WTC11 (cell line): Measurements from ENCODE around the gene ITGAV.

ENCODE experiments used
- CTCF ChIP-seq: fragments of 200-600 bp; IDR thresholded peaks from 2 replicates; pipeline ENCODE4 v1.8.0; 2022; ENCODE audit warnings: antibody characterized with exemption
- RELA ChIP-seq: sonication (generic); formaldehyde crosslinking; IDR thresholded peaks from 2 replicates; pipeline ENCODE4 v1.8.1; 2022; ENCODE audit warnings: missing genetic modification reagents, mild to moderate bottlenecking, borderline replicate concordance
- TEAD4 ChIP-seq: sonication (generic); formaldehyde crosslinking; IDR thresholded peaks from 2 replicates; pipeline ENCODE4 v1.8.0; 2022; ENCODE audit warnings: mild to moderate bottlenecking, missing genetic modification reagents
- ZNF317 ChIP-seq: sonication (generic); formaldehyde crosslinking; IDR thresholded peaks from 2 replicates; pipeline ENCODE4 v1.8.1; 2023; ENCODE audit warnings: low read depth, mild to moderate bottlenecking, moderate library complexity, missing genetic modification reagents, borderline replicate concordance
- ZNF512 ChIP-seq: sonication (generic); formaldehyde crosslinking; IDR thresholded peaks from 2 replicates; pipeline ENCODE4 v1.8.1; 2022; ENCODE audit warnings: missing genetic modification reagents, borderline replicate concordance
- ZNF532 ChIP-seq: fragments of 250-450 bp; sonication (Bioruptor Pico); IDR thresholded peaks from 2 replicates; pipeline ENCODE4 v1.9.0; 2021; ENCODE audit warnings: mild to moderate bottlenecking, borderline replicate concordance

DNA sequence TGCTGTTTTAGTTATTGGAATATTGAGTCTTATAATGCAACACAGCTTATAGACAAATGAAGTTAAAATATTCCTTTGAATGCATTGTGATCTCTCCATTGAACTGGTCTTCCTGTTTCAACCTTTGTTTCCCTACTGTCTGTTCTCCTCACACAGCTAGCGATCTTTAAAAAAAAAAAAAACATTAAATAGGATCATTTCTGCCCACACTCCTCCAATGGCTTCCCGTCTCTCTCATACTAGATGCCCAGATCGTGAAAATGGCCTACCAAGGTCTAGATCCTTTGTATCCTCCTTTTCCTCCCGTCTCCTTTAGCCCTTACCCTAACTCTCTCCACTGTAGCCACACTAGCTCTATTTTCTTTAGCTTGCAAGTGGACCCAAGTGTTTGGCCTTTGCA is 106.4 kb downstream of the ITGAV start:
- no peak for TF ChIP-seq CTCF
- no peak for TF ChIP-seq ZNF532 (CRISPR knock-in tag)
- no peak for TF ChIP-seq ZNF512 (CRISPR knock-in tag)
- no peak for TF ChIP-seq ZNF317 (CRISPR knock-in tag)
- no peak for TF ChIP-seq TEAD4 (CRISPR knock-in tag)
- no peak for TF ChIP-seq RELA
